Inferior parietal cortex (tissue), 1 donor: ENCODE results near the gene PRDX6.
A peak's percentile ranks its signal among the peaks of the same experiment; 100 is the strongest.
"Not testable (repeated sequence)": the region's sequence is repeated elsewhere in the genome, so short reads cannot be mapped to it uniquely, and the experiment has no call there.

Experiments used
- DNase-seq: peaks from one replicate; pipeline ENCODE4 v3.0.0-alpha.2; 2016; ENCODE audit errors: extremely low spot score

The PRDX6 gene

DNA sequence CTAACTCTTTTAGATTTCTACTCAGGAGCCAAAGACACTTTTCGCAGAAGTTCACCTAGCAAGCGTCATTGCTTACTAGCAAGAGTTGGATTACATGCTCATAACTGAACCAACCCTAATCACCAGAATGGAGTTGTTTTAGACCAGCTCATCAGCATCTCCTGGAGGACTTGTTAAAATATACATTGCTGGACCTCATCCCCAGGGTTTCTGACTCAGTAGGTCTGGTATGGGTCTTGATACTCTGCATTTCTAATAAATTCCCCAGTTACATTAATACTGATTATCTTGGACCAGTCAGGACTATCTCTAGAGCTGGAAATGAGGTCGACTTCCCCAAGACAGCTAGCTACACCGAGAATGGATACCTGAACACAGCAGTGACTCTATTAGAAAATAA lies 9.7 kb upstream of the PRDX6 start:
- DNase-seq: no peak

DNA sequence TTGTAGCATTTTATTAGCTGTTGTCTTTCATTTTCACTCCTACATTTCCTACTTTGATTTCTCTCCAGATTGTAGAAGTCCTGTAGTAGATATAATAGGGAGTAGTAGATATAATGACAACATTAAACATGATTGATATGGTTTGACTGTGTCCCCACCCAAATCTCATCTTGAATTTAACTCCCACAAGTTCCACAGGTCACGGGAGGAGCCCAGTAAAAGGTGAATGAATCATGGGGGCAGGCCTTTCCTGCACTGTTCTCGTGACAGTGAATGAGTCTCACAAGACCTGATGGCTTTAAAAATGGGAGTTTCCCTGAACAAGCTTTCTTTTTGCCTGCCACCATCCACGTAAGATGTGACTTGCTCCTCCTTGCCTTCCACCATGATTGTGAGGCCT lies 7.5 kb upstream of the PRDX6 start:
- DNase-seq: no peak

DNA sequence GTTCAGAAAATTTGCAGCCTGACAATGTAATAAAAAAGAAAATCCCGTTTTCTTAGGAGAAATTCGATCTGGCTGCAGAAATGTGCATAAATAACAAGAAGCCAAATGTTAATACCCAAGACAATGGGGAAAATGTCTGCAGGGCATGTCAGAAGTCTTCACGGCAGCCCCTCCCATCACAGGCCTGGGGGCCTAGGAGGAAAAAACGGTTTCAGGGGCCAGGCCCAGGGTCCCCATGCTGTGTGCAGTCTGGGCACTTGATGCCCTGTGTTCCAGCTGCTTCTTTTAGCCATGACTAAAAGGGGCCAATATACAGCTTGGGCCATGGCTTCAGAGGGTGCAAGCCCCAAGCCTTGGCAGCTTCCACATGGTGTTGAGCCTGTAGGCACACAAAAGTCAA lies 6.5 kb upstream of the PRDX6 start:
- no peak for DNase-seq

DNA sequence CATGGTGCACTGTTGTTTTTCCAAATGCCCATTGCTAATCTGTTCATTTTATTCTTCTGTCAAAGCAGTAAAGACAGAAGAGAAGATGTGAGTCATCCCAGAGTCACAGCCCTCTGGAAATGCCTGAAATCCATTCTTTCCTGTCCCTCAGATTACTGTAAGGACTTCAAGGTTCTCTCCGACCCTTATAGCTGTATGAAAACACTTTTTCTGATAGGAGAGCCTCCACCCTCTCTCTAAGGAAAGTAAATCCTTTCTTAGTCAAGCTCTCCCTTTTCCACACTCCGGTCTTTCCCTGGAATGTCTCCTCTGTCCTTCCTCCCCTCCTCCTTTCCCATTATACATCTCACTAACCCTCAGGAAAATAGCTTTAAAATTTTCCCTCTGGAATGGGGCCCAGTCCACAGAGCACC lies 3.5 kb upstream of the PRDX6 start:
- no peak for DNase-seq

DNA sequence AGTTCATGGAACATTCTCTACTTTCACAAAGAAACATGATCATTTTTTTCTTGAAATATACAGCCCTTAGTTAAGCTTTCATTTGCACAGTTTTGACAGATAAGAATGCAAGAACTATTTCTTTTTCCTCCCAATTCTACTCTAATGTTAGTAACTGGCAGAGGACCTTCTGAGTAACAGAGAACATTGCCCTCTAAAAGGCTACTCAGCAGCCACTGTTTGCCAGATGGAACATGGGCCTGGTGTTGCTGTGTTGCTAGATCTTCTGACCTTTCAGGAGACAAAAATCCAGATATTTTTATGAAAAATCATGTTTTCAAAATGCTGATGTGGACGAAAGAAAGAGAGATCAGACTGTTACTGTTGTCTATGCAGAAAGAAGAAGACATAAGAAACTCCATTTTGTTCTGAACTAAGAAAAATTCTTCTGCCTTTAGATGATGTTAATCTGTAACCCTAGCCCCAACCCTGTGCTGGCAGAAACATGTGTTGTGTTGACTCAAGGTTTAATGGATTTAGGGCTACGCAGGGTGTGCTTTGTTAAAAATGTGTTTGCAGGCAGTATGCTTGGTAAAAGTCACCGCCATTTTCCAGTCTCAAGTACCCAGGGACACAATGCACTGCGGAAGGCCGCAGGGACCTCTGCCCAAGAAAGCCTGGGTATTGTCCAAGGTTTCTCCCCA lies 2.9 kb upstream of the PRDX6 start:
- no peak for DNase-seq

DNA sequence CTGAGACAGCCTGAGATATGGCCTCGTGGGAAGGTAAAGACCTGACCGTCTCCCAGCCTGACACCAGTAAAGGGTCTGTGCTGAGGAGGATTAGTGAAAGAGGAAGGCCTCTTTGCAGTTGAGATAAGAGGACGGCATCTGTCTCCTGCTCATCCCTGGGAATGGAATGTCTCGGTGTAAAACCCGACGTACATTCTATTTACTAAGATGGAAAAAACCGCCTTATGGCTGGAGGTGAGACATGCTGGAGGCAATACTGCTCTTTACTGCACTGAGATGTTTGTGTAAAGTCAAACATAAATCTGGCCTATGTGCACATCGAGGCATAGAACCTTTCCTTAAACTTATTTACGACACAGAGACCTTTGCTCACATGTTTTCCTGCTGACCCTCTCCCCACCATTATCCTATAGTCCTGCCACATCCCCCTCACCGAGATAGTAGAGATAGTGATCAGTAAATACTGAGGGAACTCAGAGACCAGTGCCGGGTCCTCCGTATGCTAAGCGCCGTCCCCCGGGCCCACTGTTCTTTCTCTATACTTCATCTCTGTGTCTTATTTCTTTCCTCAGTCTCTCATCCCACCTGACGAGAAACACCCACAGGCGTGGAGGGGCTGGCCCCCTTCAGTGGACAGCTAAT lies 2.2 kb upstream of the PRDX6 start:
- DNase-seq: not testable (repeated sequence)

DNA sequence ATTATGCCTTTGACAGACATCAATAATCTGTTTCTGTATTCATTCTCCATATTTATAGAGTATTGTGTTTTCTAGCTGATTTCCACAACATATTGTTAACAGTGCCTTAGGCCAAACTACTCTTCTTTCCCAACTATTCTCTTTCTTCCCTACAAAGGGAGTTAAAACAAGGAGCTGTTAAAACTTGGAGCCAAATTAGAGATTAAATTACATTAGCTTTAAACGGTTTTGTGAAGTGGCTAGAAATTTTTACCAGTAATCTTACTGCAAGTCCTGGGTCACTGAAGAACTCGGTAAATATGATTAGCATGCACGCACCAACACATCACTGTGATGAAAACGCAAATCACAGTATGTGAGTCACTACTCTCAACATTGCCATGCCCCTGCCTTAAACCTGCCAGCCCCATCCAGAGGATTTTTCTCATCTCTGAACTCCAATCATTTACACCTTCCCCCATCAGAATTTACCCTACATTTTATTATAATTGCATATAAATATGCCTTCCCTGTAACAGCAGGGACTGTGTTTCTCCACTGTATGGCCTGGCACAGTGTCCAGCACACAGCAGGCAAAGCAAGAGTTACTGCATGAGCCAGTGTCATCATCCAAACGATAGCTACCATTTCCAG lies 1.5 kb upstream of the PRDX6 start:
- DNase-seq: no peak

DNA sequence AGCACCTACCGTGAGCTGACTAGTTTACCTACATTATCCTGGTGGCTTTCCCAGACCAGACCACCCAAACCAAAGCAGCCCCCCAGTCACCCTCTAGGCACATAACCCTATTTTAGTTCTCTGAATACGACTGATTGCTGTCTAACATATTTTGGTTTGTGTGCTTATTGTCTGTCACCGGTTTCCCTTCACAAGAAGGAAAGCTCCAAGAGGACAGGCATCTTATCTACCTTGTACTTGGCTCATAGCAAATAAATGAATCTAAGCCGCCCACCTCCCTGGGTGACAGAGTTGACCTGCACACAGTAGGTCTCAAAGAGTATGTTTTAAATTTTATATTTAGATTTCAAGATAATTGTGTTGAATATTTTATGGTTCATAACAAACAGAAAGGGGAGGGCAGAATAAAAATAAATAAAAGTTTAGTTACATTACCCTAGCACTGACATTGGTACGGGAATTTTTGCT lies 904 bp upstream of the PRDX6 start:
- no peak for DNase-seq

DNA sequence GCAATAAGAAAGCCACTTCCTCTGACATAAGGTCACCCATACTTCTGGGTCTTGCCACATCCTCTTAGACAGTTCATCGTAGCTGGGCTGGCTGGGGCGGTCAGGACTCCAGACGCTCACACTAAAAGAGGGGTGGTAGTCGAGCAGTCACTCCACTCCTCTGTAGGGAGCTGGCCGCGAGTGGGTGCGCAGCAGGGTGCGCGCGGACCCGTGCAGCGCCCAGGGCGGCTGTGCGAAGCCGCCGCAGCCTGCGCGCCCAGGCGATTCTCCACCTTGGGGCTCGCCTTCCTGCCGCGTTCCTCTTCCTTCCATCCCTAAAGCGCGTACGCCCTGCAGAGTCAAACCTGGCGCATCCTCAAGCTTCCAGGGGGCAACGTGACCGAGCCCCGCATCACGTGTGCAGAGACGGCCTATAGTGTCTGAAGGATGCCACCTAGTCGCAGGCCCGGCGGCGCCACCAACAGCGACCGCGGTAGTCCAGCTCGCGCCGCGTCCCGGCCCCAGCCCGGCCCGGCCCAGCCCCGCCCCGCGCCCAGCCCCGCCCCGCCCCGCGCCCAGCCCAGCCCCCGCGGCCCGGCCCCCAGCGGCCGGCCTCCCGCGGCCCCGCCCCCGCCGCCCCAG lies 360 bp upstream of the PRDX6 start:
- DNase-seq: peak; percentile 94

DNA sequence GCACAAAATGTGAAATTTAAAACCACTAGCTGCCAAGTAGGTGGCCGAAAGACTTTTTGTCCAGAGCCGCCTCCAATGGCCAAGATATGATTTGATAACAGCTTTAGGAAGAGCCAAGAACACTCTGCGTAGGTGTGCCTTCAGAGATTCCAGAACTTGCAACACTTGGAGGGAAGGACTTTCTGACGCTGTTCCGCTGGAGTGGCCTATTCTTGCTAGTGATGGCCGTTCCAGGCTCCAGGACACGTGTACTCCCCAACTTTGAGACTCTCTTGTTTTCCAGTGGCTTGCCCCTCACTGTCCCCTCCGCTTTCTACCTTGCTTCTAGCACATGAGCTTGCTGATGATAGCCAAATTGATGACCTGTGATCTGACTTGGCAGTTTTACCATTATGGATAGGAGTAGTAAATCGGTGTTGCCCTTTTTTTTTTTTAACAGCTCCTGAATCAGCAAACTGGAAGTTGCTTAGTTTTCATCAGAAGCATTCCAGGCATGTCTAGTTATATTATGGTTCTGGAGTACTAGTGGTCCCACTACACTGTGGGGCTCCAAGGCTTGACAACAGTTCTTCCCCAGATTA lies 1.0 kb downstream of the PRDX6 start:
- DNase-seq: peak; percentile 58

DNA sequence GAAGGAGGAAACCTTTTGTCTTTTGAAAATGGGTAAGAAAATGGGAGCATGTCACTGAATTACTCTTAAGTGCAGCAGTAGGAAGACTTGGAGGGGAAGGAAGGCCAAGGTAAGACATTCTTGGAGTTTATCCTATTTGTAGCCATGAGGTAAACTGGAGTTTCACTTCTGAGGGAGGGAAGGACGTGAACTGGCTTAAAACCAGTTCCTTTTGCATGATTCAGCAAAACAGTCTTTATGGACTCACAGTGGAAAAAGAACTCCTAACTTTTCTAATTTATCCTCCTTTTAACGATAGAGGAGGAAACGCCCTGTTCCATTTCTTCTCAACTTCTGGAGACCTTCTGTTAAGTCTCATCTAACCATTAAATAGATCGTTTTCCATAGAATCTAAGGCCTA lies 2.5 kb downstream of the PRDX6 start:
- no peak for DNase-seq

DNA sequence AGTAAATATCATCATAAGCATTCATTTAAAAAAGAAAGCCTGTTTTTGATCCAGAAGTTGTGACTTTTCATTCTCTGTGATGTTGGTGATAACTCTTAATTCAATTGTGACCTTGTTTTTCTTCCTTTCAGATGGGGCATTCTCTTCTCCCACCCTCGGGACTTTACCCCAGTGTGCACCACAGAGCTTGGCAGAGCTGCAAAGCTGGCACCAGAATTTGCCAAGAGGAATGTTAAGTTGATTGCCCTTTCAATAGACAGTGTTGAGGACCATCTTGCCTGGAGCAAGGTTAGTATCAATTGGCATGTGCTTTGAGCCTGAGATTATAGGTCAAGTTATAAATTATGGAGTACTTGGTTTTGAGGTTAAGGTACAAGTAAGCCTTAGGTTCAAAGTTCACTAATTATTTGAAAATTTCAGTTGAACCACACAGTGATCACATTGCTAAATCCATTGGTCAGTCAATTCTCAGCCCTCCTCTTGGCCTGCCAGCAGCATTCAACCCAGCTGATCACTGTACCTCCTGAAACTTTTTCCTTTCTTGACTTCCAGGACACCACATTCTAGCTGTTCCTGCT lies 4.1 kb downstream of the PRDX6 start:
- no peak for DNase-seq

DNA sequence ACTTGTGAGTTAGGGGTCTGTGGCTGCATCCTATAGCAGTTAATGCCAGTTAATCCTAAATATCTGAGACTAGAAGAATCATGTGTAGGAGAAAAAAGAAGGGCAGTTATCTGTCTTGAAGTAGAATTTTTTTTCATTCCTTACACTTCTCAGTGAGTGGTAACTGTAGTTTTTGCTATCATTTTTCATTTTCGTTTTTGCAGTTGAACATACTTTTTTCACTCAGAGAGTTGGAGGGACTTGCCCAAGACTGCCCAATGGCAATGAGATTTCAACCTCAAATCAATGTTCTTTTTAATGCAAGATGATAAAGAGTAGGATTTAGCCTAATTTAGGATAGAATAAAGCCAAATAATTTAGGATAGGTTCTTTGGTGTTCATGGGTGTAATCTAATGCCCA lies 5.5 kb downstream of the PRDX6 start:
- DNase-seq: no peak

DNA sequence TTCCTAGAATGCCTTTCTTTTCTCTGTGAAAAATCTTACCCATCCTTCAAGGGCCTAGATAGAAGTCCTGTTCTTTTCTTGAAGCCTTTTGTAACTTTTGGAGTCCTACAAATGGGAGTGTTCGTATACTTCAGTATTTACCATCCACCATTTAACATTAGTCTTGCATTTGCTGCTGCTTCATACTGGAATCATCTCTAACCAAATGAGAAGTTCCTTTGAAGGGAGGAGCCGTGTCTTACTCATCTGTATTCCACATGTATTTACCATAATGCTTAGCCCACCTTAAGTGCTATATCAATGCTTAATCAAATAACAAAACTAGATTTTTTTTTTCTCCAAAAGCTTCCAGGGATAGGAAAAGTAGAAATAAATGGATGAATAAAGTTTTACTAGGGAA lies 7.1 kb downstream of the PRDX6 start:
- no peak for DNase-seq

DNA sequence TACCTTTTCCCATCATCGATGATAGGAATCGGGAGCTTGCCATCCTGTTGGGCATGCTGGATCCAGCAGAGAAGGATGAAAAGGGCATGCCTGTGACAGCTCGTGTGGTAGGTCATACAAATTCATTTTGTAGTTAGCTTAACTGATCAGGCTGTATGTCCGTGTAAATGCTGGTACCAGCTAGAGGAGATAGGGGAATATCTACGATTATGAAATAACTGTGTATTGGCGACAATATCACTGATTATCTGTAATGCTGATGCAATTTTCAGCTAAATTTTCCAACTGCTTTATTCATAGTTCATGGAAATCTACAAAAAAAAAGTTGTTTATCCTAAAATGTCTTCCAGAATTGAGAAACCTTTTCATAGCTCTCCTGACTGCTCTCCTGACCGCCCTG lies 8.3 kb downstream of the PRDX6 start:
- DNase-seq: no peak

DNA sequence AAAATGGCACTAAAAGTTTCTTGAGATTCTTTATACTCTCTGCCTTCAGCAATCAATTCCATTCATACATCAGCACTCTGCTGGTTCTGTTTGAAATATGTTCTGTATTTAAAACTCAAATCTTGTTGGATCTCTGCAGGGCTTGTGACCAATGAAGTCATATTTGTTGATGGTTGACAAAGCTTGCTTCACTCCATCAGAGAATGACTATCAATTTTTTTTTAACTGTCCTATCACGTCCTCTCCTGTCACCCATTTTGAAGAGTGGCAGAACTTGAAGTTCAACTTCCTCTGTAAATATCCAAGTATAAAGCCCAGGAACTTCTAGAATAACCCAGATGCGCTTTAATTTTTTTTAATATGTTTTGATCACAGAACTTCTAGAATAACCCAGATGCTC lies 10.9 kb downstream of the PRDX6 start:
- DNase-seq: no peak

DNA sequence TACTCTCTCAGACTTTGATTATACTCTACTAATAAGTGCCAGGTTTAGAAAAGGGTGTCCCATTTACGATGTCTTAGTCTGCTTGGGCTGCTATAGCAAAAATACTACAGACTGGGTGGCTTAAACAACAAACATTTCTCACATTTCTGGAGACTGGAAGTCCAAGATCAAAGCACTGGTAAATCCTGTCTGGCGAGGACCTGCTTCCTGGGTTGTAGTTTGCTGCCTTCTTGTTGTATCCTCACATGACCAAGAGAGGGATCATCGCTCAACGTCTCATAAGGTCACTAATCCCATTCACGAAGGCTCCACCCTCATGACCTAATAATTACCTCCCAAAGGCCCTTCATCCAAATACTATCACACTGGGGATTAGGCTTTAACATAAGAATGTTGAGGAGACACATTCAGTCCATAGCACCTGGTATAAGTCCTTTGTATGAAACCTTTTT lies 12.0 kb downstream of the PRDX6 start:
- DNase-seq: no peak

DNA sequence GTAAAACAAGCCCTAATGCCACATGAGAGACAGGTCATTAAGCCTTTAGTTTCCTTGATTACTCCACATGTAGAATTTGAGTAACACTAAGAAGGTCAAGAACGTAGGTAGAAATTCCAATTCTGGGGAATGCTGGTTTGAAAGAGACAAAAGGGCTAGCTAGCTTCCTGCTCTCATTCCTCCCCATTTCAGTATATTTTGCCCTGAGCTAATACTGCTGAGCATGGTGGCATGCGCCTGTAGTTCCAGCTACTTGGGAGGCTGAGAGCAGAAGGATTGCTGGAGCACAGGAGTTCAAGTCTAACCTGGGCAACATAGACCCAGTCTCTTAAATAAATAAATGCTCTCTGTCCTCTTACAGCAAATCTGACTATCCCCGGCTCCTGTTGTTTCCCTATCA lies 12.8 kb downstream of the PRDX6 start:
- DNase-seq: no peak

DNA sequence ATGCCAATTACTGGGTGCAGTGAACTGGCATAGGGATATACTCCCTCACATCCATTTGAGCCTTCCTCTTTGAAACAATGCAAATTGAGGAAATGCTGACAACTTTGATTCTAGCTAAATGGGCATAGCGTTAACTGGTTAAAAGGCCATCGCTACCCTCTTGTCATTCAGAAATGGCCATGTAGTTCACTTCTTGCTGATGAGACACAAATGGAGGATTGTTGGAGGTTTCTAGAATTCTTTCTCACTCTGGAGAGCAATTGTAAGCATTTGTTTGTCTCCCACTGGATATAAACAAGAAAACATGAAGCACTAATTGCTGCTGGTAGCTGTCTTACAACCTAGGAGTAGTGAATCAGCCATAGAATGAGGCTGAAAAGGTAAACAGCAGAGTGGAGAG lies 14.4 kb downstream of the PRDX6 start:
- no peak for DNase-seq

DNA sequence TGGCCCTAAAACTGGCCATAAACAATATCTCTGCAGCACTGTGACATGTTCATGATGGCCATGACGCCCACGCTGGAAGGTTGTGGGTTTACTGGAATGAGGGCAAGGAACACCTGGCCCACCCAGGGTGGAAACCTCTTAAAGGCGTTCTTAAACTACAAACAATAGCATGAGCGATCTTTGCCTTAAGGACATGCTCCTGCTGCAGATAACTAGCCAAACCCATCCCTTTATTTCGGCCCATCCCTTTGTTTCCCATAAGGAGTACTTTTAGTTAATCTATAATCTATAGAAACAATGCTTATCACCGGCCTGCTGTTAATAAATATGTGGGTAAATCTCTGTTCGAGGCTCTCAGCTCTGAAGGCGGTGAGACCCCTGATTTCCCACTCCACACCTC lies 16.0 kb downstream of the PRDX6 start:
- DNase-seq: not testable (repeated sequence)

DNA sequence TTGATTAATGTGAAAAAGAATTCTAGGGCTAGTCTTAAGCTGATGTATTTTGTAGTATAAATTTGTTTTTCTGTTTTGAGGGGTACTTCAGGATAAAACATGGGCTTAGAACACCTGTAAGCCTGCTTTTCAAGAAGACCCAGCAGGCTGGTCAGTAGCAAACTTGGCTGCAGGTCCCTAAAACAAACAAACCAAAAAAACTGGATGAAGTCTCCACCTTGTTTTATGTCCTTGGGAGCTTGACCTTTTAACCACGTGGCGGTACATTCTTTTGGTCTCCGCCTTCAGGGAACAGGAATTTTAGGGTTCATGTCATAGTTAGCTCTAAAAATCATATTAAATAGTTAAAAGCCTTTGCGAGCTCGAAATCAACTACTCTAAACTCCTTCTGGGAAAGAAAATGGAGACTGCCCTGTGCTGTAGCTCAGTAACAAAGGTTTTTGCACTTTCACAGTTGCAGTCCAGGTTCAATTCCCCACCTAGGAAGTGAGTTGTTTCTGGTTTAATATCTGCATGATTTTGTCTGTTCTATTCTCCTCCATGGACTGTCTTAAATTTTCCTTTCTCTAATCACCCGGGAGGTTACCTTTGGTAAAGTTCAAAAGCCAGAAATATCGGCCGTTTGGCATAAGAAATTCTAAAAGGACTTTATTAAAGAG lies 18.6 kb downstream of the PRDX6 start:
- DNase-seq: no peak
